ENCODE measurements around the gene RNF150.

DNA sequence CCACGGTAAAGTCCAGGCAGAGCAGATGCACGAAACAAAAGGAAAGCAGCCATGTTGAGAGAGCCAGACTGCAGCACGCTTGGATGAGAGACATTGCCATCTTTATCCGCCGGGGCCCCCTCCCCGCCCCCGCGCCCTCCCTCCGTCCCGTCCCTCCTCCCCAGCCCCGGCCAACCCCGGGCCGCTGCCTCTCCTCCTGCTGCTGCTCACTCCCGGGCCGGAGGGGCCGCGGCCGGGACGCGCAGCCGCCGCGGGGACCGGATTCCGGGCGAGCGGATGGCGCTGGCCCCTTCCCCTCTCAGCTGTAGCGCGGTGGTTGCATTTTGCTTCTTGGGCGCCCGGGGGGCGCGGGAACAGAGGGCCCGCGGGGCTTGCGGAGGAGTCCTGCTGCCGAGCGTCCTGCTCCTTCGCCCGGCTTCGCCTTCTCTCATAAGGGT is 542 bp downstream of the RNF150 start:
- TF ChIP-seq, protein P1, sequence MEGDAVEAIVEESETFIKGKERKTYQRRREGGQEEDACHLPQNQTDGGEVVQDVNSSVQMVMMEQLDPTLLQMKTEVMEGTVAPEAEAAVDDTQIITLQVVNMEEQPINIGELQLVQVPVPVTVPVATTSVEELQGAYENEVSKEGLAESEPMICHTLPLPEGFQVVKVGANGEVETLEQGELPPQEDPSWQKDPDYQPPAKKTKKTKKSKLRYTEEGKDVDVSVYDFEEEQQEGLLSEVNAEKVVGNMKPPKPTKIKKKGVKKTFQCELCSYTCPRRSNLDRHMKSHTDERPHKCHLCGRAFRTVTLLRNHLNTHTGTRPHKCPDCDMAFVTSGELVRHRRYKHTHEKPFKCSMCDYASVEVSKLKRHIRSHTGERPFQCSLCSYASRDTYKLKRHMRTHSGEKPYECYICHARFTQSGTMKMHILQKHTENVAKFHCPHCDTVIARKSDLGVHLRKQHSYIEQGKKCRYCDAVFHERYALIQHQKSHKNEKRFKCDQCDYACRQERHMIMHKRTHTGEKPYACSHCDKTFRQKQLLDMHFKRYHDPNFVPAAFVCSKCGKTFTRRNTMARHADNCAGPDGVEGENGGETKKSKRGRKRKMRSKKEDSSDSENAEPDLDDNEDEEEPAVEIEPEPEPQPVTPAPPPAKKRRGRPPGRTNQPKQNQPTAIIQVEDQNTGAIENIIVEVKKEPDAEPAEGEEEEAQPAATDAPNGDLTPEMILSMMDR (IDR thresholded peaks at IDR 0.05 in 4 of 5, conservative IDR thresholded peaks at IDR 0.05 in 1 of 5): no peak
- no peak for TF ChIP-seq POLR2A (IDR thresholded peaks at IDR 0.05)
